Measurements from ENCODE around the gene POU2AF3.

GRCh38 chr11:111312076-111312475 is 13.7 kb downstream of the POU2AF3 start:
- TF ChIP-seq POLR2A (IDR thresholded peaks at IDR 0.05; ENCODE audit: extremely low read depth, insufficient read length) (no peak), CTCF (IDR thresholded peaks at IDR 0.05; ENCODE audit: low read depth, low read length) (no peak), MAX (IDR thresholded peaks at IDR 0.05; ENCODE audit: low read depth, low read length) (no peak)

Data from NB4 (cell line).